22Rv1 (cell line): Measurements from ENCODE around the gene FRMD4B.

Experiments used
- H3K27ac ChIP-seq: fragments of 450-650 bp; 2 replicates; pipeline ENCODE4 v1.5.1; 2017
- CTCF ChIP-seq: fragments of 450-650 bp; IDR thresholded peaks from 2 replicates; pipeline ENCODE4 v1.5.1; 2017; ENCODE audit warnings: mild to moderate bottlenecking
- ZFX ChIP-seq: fragments of 450-650 bp; IDR thresholded peaks from 2 replicates; pipeline ENCODE4 v1.6.1; 2017; ENCODE audit warnings: antibody characterized with exemption, borderline replicate concordance

FRMD4B gene

GRCh38 chr3:69413551-69414207, 27.8 kb upstream of the FRMD4B start:
- H3K27ac ChIP-seq = no peak overlapping the region
- TF ChIP-seq ZFX = no peak
- no peak for TF ChIP-seq CTCF

GRCh38 chr3:69411346-69411745, 25.5 kb upstream of the FRMD4B start:
- TF ChIP-seq ZFX (no peak), CTCF (no peak)

GRCh38 chr3:69410301-69410700, 24.4 kb upstream of the FRMD4B start:
- no peak overlapping the region for H3K27ac ChIP-seq
- TF ChIP-seq ZFX (no peak), CTCF (peak; percentile 81)

More at GRCh38 chr3:69411346-69411745, 25.5 kb upstream of the FRMD4B start:
- no peak overlapping the region for H3K27ac ChIP-seq

- no peak overlapping the region for H3K27ac ChIP-seq
- TF ChIP-seq CTCF = no peak
- no peak for TF ChIP-seq ZFX
Measured at GRCh38 chr3:69409831-69410230, 23.9 kb upstream of the FRMD4B start.

GRCh38 chr3:69409011-69409410, 23.1 kb upstream of the FRMD4B start:
- TF ChIP-seq ZFX (no peak), CTCF (no peak)
- H3K27ac ChIP-seq = no peak overlapping the region

GRCh38 chr3:69408542-69408941, 22.7 kb upstream of the FRMD4B start:
- H3K27ac ChIP-seq = no peak overlapping the region
- TF ChIP-seq CTCF (no peak), ZFX (no peak)

- TF ChIP-seq ZFX = no peak
- TF ChIP-seq CTCF = no peak
- H3K27ac ChIP-seq = no peak overlapping the region
Measured at GRCh38 chr3:69407908-69408307, 22.0 kb upstream of the FRMD4B start.
